IPS-NIHi7 (cell line): ENCODE data around the gene GULP1.

Experiments used
- DNase-seq: peaks from one replicate; pipeline ENCODE4 v3.0.0; 2012; ENCODE audit warnings: mixed read lengths; ENCODE audit errors: extremely low spot score

GULP1 gene

DNA sequence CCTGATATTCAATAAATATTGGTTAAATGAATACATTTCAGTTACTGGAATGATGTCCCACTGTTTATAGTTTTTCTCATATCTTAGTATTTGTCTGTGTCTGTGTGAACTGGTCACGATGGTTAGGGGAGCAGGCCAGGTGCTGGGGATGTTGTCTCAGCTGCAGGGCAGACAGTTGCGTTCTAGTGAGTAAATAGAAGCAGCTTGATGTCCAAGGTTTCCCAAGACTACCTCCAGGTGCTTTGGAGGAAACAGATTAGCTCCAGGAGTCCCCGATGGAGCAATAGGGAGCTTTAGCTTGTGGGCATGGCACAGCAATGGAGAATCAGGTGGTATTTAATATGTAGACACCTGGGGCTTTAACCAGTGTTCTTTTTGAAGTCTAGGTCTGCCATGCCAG lies 75.5 kb downstream of the GULP1 start:
- DNase-seq: no peak

GRCh38 chr2:188369365-188369764 lies 77.7 kb downstream of the GULP1 start:
- DNase-seq: peak; percentile 50

GRCh38 chr2:188378371-188378950 lies 86.8 kb downstream of the GULP1 start:
- DNase-seq: no peak

DNA sequence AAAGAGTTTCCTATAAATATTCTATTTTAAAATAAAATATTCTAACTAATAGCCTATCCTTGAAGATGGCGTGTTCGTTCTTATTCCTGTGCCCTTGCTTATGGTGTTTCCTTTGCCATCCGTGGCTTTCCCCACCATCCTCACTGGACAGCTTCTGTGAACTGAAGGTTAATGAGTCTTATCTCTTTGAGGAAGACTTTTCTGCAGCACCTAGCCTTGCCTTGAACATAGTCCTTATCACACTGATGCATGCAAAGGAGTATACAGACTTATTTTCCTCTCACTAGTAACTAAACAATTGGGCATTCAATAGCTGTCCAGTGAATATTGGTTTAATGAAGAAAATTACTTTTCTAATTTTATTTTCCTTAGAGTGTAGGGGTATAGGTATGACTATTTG lies 88.1 kb downstream of the GULP1 start:
- no peak for DNase-seq

DNA sequence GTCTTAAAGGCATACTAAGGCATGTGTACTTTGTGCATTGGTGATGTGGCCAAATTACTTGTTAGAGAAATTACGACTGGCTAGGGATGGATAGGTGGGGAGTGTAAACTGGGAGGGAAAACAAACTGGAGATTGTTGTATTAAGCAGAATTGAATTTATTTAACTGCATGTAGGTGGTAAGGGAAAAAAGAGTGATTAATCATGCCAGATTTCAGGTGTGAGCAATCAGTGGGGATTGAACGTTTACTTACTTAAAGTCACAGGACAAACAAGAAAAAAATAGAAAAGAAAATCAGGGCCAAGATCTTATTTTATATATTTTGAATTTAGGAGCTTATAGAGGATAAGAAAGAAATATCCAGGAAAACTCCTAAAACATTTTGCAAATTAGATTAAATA lies 88.6 kb downstream of the GULP1 start:
- DNase-seq: no peak

DNA sequence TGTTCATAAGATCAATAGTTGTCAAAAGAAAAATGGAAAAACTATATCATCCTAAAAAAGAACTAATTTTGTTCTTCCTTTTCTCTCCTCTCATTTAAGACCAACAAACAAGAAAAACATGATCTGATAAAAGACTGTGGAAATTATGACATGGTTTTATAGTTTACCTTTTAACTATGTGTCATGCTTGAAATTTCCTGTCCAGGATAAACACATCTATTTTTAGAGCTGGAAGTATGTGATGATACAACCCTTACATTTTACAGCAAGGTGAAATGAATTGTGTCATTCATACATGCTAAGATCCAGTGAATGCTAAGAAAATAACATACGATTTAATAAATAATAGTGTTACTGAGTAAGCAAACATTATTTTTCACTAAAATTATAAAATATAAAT lies 89.9 kb downstream of the GULP1 start:
- no peak for DNase-seq

- no peak for DNase-seq
Observed at GRCh38 chr2:188382107-188382506, 90.4 kb downstream of the GULP1 start.

DNA sequence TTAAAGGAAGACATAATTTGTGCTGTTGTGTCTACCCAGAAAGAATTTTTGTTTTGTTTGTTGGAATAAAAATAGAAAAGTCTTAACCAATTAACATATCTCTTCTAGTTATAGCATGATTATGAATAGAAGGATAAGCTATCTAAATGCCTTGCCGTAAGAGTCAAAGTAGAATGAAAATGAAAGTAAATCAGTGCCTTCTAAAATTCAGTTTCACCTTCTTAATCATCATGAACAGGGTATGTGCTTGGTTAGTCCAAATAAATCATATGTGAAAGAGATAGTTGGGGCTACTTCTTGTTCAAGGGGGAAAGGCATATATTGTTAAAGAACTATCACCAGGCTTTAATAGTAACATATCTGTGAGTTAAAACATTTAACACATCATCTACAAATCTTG lies 91.5 kb downstream of the GULP1 start:
- no peak for DNase-seq

GRCh38 chr2:188385857-188386256 lies 94.2 kb downstream of the GULP1 start:
- no peak for DNase-seq

DNA sequence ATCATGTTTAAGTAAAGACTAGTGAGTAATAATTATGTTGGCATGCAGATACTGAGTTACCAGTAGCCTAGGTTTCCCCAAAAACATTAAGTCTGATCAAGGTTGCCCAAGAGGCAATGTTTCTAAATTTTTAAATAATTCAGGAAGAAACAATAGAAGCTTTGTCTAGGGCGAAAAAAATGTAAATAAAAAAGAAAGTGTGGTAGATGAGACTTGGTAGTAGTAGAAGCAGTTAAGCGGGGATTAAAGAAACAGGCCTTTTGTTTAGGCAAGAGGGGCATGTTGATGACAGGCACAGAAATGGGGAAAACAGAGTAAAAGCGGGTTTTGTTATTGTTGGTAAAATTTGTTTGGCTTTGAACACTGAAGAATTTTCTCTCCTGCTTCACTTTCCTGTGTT lies 97.2 kb downstream of the GULP1 start:
- no peak for DNase-seq

DNA sequence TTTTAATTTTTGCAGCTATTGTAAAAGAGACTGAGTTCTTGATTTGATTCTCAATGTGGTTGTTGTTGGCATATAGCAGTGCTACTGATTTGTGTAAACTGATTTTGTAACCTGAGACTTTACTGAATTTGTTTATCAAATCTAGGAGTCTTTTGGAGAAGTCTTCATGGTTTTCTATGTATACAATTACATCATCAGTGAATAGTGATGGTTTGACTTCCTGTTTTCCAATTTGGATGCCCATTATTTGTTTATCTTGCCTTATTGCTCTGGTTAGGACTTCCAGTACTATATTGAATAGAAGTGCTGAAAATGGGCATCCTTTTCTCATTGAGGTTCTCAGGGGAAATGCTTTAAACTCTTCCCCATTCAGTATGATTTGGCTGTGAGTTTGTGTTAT lies 99.7 kb downstream of the GULP1 start:
- DNase-seq: no peak

DNA sequence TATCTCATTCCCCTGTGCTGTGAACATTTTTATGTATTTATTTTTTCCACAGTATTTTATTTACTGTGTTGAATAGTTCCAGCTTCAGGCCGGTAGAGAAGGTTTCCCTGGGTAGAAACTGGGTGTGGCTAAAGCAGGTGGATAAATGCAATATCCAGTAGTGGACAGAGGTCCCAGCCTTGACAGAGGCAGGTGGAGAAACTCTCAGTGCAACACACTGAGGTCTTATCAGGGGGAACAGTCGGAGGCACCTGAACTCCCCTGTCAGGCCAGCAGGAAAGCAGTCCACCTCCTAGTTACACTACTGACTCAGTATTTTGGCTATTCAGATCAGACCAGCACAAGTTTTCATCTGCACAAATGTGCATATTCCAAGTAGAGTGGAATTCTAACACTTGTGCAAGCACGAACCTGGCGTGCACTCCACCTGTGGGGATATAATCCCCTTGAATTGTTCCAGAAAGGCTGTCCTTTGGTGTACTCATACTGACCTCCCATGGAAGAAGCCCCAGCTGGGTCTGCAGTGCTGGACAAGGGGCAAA lies 103.3 kb downstream of the GULP1 start:
- DNase-seq: no peak

GRCh38 chr2:188395903-188396689 lies 104.4 kb downstream of the GULP1 start:
- peak; percentile 11 for DNase-seq

DNA sequence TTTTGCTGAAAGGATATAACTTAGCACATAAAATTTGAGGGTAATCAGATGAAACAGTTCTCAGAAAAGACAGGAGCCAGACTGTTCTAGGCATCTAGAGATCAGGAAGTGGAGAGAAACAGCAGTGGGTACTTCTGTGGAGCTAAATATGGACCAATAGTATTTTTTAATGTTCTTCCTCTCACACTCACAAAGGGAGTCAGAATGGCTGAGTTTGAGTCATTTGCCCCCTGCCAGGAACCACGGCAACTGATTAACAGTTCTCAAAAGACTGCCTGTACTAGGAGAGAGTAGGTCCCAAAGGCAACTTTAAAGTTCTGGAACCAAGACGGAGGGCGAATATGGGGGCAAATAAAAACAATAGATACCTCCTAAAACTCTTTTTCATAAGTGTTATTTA lies 107.5 kb downstream of the GULP1 start:
- DNase-seq: peak; percentile 15

DNA sequence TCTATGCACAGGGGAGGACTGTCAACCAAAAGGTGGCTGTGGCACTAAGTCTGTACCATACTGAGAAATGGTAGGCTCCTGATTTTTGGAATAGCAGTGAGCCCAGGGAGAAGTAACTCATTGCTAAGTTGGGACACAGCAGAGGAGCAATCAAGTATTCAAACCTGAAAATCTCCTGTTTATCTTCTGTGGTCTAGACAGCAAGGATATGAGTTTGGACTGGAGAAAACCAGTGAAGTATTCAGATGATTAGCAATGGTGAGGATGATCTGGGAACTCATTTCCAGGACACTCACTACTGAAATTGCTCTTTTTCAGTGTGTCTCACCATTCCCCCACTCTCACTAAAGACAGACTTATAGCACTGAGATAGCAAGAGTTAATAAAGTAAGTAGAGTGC lies 112.0 kb downstream of the GULP1 start:
- DNase-seq: no peak

GRCh38 chr2:188404341-188405004 lies 112.8 kb downstream of the GULP1 start:
- DNase-seq: no peak

DNA sequence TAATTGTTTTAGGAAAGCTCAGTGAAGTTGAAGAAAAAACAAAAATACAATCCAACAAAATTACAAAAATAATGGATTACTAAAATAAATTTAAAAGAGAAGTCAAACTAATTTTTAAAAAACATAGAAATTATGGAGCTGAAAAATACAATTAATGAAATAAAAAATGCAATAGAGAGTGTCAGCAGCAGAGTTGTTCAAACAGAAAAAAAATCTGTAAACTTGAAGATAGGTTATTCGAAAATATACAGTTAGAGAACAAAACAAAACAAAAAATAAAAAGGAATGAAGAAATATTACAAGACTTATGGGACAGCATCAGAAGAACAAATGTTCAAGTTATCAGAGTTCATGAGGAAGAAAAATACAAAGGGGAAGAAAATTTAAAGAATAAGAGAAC lies 114.7 kb downstream of the GULP1 start:
- no peak for DNase-seq

GRCh38 chr2:188410504-188411235 lies 119.0 kb downstream of the GULP1 start:
- DNase-seq: no peak

- no peak for DNase-seq
Observed at GRCh38 chr2:188412190-188412589, 120.5 kb downstream of the GULP1 start.

DNA sequence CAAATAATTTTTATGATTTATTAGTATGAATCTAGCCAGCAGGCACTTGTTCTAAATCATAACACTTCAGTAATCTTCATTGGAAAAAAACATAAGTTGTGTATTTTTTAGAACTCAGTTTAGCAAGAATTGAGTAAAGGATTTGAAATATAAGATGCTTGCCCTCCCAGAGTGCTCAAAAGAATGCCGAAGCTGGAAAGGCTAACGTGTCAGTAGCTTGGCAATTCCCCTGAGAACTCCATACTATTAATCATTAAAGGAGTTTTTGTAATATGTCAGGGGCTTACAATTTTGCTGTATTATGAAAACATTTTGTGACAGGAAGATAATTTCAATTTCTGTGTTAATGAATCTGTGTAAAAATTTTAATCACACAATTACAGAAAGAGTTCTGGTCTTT lies 122.7 kb downstream of the GULP1 start:
- no peak for DNase-seq

- DNase-seq: no peak
Observed at GRCh38 chr2:188414869-188415753, 123.4 kb downstream of the GULP1 start.
